H54 (cell line): ENCODE data around the gene TMEM35A.
"Not testable (repeated sequence)": the region's sequence is repeated elsewhere in the genome, so short reads cannot be mapped to it uniquely, and the experiment has no call there.

ENCODE experiments used
- DNase-seq: peaks from one replicate; pipeline ENCODE4 v3.0.0; 2011; ENCODE audit warnings: low spot score, mixed read lengths; ENCODE audit not compliant: insufficient read length
- FAIRE-seq: peaks from 3 replicates; lab custom pipeline; 2011; peaks lifted over from hg19 to GRCh38; lab: Jason Lieb, UNC
- POLR2A ChIP-seq: IDR thresholded peaks from 2 replicates; pipeline ENCODE4 v1.6.1; 2011; ENCODE audit warnings: low read depth, mild to moderate bottlenecking, low read length

TMEM35A gene

DNA sequence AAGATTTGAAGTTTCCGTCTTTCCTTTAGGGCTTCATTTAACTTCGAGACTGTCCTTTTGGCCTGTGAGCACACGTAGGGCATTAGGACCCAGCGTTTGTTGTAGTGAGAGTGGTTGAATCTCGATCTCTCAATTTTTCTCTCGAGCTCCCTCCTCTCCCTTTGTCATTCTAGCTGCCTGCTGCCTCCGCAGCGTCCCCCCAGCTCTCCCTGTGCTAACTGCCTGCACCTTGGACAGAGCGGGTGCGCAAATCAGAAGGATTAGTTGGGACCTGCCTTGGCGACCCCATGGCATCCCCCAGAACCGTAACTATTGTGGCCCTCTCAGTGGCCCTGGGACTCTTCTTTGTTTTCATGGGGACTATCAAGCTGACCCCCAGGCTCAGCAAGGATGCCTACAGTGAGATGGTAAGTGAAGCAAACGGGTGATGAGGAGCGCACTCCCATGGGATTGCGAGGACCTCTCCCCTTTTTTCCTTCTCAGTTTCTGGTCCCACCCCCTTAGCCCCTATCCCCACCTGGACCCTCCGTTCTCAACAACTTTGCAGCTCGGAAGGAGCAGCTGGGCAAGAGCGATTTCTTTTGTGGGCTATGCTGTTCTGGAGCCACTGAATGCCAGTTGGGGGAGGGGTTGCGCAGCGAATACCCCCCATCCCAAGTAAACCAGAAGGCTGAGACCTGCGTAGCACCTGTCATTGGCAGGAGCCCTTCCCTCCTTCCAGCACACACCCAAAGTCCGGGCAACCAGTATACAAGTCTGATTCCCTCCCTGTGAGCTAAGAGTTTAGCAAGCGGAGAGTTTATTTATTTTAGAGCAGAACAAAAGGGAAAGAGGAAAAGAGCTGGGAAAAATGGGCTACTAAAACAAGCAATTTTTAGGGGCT lies at the start of gene TMEM35A:
Gene TMEM35A, plus strand, starts transcription at position 164 of the 883 bp plus-strand sequence. Its CDS starts 124 bp downstream, at position 288.
- TF ChIP-seq POLR2A, result no peak
- DNase-seq (no peak), FAIRE-seq (no peak)

- DNase-seq (no peak), FAIRE-seq (no peak)
- no peak for TF ChIP-seq POLR2A
These were observed 49.0 kb upstream of the TMEM35A start for GRCh38 chrX:101029665-101030064.

GRCh38 chrX:101037231-101037630 lies 41.4 kb upstream of the TMEM35A start:
- FAIRE-seq, result no peak
- TF ChIP-seq POLR2A, result no peak
- no peak for DNase-seq

- FAIRE-seq, result no peak
- TF ChIP-seq POLR2A, result no peak
- DNase-seq, result no peak
These were observed 38.5 kb upstream of the TMEM35A start for GRCh38 chrX:101040197-101040596.

GRCh38 chrX:101051153-101051548 lies 27.5 kb upstream of the TMEM35A start:
- FAIRE-seq (no peak), DNase-seq (no peak)
- no peak for TF ChIP-seq POLR2A

DNA sequence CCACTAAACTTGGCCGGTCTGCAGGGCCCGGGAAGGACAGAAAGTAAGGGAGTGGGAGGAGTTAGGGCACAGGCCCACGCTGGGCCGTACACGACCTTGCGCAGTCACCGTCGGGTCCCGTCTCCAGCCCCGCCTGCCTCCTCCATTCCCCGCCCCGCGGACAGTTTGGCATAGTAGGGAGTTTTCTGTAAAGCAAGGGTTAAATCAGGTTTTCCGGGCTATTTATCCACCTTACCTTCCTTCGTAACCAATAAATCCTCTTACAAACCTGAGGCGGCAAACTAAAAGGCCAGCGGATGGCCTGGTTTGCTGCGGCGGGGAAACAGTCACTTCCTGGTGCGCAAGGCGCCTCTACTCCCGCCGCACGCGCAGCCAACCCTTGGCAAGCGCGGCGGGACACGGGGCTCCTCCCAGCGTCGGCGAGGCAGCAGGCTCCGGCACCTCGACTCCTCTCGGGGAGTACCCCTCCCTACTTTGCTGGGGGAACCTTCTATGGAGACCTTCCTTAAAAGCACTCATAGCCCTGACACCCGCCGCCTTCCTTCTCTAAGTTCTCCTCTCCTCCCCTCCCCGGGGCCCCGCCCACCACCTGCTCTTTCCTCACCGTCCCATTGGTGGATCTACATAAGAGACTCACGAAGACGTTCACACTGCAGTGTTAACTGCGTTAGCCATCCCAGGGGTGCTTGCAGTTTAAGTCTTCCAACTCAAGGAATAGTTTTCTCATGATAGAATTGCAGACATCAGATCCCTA lies 27.0 kb upstream of the TMEM35A start, which contains the start of gene TRMT2B:
Gene TRMT2B, minus strand, starts transcription at position 563 of the 754 bp plus-strand sequence. CDS start 9,822 bp downstream, outside the sequence.
- no peak; the same call in 1 of the 2 replicates for TF ChIP-seq POLR2A
- FAIRE-seq (peak; percentile 81), DNase-seq (peak; percentile 59)

DNA sequence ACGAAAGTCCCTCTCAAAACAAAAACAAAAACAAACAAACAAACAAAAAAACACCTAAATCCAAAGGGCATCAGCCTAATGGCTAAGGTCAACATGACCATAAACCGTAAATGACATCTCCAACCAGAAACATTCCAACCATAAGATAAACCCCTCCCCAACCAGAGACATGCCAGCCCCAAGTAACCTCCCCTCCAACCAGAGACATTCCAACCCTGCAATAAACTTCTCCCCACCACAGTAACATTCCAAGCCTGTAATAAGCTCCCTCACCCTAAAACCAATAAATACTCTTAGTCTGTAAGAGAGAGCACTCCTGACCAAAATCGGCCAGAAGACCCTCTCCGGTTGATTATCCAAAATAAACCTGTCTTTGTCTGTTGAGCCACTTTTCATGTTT lies 22.1 kb upstream of the TMEM35A start:
- not testable (repeated sequence) for FAIRE-seq, DNase-seq

GRCh38 chrX:101057093-101057714 lies 21.5 kb upstream of the TMEM35A start:
- no peak for TF ChIP-seq POLR2A
- DNase-seq (peak; percentile 51), FAIRE-seq (peak; percentile 62)

DNA sequence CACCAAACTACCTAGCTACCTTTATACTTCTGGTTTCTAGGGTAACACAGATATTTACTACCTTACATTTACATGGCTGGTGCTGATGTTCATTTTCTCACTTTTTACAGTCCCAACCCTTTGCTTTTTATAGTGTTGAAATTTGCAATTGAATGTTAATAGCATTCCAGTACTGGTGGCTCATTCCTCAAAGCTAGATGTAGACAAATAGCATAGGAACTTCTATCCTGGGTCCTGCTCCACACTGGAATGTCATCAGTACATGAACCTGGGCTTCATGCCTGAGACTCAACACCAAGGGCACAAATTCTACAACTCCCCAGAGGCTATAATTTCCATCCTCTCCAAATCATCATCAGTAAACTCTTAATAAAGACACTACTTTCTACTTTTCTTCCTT lies 16.5 kb upstream of the TMEM35A start:
- TF ChIP-seq POLR2A, result no peak
- DNase-seq (no peak), FAIRE-seq (no peak)

GRCh38 chrX:101071582-101071981 lies 7.1 kb upstream of the TMEM35A start:
- FAIRE-seq (no peak), DNase-seq (no peak)
- TF ChIP-seq POLR2A, result no peak

- DNase-seq (no peak), FAIRE-seq (no peak)
- no peak for TF ChIP-seq POLR2A
These were observed 1.1 kb downstream of the TMEM35A start for GRCh38 chrX:101079736-101080270.

GRCh38 chrX:101080326-101081124 lies 1.8 kb downstream of the TMEM35A start:
- FAIRE-seq, result no peak
- no peak for TF ChIP-seq POLR2A
- DNase-seq, result no peak

- no peak for TF ChIP-seq POLR2A
- FAIRE-seq, result no peak
- DNase-seq, result no peak
These were observed 2.6 kb downstream of the TMEM35A start for GRCh38 chrX:101081231-101081630.
